GM18507 (cell line): ENCODE data around the gene ABI1.
"Not testable (repeated sequence)": the region's sequence is repeated elsewhere in the genome, so short reads cannot be mapped to it uniquely, and the experiment has no call there.

Experiments used
- DNase-seq: peaks from one replicate; pipeline ENCODE4 v3.0.0; 2011; ENCODE audit warnings: low read depth; ENCODE audit not compliant: insufficient read length; ENCODE audit errors: extremely low spot score
- FAIRE-seq: peaks from 2 replicates; lab custom pipeline; 2011; peaks lifted over from hg19 to GRCh38; lab: Jason Lieb, UNC

Gene ABI1

GRCh38 chr10:26809973-26810372 lies 50.8 kb downstream of the ABI1 start:
- no peak for FAIRE-seq
- DNase-seq, result no peak

GRCh38 chr10:26807532-26807931 lies 53.2 kb downstream of the ABI1 start:
- no peak for FAIRE-seq

GRCh38 chr10:26806557-26806956 lies 54.2 kb downstream of the ABI1 start:
- DNase-seq (no peak), FAIRE-seq (no peak)

More at GRCh38 chr10:26807532-26807931, 53.2 kb downstream of the ABI1 start:
- no peak for DNase-seq

- DNase-seq (no peak), FAIRE-seq (no peak)
These were observed 55.1 kb downstream of the ABI1 start for GRCh38 chr10:26805567-26806245.

- no peak for DNase-seq
- FAIRE-seq, result no peak
These were observed 56.1 kb downstream of the ABI1 start for GRCh38 chr10:26804418-26805393.

- FAIRE-seq, result no peak
These were observed 56.9 kb downstream of the ABI1 start for GRCh38 chr10:26803849-26804248.

DNA sequence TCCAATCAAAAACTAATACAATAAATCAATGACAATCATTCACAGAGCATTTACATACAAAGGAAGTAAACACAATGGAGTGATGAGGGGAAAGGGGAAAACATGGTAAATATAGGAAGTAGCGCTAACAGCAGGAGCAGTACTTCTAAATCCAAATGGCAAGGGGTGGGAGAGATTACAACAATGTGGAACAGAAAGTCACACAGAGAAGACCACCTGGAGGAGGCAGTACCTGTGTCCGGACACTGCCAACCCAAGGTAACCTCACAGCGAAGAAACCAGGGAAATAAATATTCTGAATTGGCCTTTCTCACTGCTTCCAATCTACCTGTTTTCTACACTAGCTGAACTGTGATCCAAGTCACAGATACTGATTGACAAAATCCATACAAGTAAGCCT lies 58.2 kb downstream of the ABI1 start:
- no peak for FAIRE-seq
- DNase-seq, result no peak

More at GRCh38 chr10:26803849-26804248, 56.9 kb downstream of the ABI1 start:
- no peak for DNase-seq

- DNase-seq, result no peak
- peak; percentile 63 for FAIRE-seq
These were observed 58.9 kb downstream of the ABI1 start for GRCh38 chr10:26801831-26802230.

GRCh38 chr10:26801274-26801673 lies 59.5 kb downstream of the ABI1 start:
- no peak for FAIRE-seq
- no peak for DNase-seq

DNA sequence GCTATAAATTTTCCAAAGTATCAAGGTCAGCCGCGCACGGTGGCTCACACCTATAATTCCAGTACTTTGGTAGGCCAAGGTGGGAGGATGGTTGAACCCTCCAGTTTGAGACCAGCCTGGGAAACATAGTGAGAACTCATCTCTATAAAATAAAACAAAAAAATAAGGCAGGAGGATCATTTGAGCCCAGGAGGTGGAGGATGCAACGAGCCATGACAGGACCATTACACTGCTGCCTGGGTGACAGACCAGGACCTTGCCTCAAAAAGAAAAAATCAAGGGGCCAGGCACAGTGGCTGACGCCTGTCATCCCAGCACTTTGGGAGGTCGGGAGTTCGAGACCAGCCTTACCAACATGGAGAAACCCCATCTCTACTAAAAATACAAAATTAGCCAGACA lies 60.3 kb downstream of the ABI1 start:
- DNase-seq (no peak), FAIRE-seq (no peak)

- DNase-seq (no peak), FAIRE-seq (peak; percentile 85)
These were observed 61.4 kb downstream of the ABI1 start for GRCh38 chr10:26799342-26799741.

GRCh38 chr10:26798298-26798697 lies 62.5 kb downstream of the ABI1 start:
- DNase-seq (no peak), FAIRE-seq (no peak)

- FAIRE-seq (no peak), DNase-seq (no peak)
These were observed 63.4 kb downstream of the ABI1 start for GRCh38 chr10:26797340-26797739.

DNA sequence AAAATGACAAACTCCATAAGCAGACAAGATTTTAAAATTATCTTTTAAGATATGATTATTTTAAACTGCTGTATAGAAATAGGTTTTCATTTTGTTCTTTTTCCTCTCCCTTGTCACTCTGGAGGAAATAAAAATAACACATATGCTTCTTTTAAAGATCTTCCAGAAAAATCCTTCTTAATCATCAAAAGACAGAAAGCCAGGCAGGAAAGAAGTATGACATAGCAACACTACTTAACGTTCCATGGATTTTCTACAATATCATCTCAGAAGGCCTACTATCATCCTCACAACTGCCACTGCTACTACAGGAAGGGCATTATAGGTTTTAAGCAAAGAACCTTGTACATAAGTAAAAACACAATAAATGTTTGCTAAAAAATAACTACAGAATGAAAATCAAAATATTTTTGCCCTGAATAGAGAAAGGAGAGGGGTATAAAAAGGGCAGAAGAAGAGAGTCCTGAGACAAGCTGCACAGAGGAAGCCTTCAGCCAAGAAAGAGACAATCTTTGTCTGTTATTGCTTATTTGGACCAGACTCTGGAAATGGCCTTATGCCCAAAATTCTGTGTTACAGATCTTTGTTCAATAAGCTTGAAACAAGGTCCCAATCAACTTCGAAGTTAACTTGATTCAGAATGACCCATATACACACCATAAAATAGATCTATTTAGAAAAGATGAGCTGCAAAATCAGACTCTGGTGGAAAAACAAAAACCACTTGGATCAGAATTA lies 67.8 kb downstream of the ABI1 start:
- FAIRE-seq, result no peak
- no peak for DNase-seq

GRCh38 chr10:26790221-26790995 lies 70.3 kb downstream of the ABI1 start:
- peak; percentile 5 for FAIRE-seq

GRCh38 chr10:26789779-26790178 lies 71.0 kb downstream of the ABI1 start:
- FAIRE-seq, DNase-seq: not testable (repeated sequence)

More at GRCh38 chr10:26790221-26790995, 70.3 kb downstream of the ABI1 start:
- no peak for DNase-seq

- DNase-seq, result no peak
- peak; percentile 12 for FAIRE-seq
These were observed 73.4 kb downstream of the ABI1 start for GRCh38 chr10:26787362-26787761.

GRCh38 chr10:26781797-26782196 lies 79.0 kb downstream of the ABI1 start:
- no peak for FAIRE-seq
- no peak for DNase-seq
